Inflammatory macrophage treated with lipopolysaccharide for 4 hours (primary cell): Measurements from ENCODE around the gene CAPRIN1.
A peak's percentile ranks its signal among the peaks of the same experiment; 100 is the strongest.
"Not testable (repeated sequence)": the region's sequence is repeated elsewhere in the genome, so short reads cannot be mapped to it uniquely, and the experiment has no call there.

Experiments used
- DNase-seq: peaks from one replicate; pipeline ENCODE4 v3.0.0-alpha.2; 2020

CAPRIN1 gene

GRCh38 chr11:34052608-34053160 lies 1.2 kb downstream of the CAPRIN1 start:
- peak; percentile 15 for DNase-seq

GRCh38 chr11:34053161-34053686 lies 1.7 kb downstream of the CAPRIN1 start:
- DNase-seq = peak; percentile 82

GRCh38 chr11:34054351-34054750 lies 2.8 kb downstream of the CAPRIN1 start:
- DNase-seq = not testable (repeated sequence)

- DNase-seq = no peak
These were observed 3.9 kb downstream of the CAPRIN1 start for GRCh38 chr11:34055218-34056000.

- no peak for DNase-seq
These were observed 5.1 kb downstream of the CAPRIN1 start for GRCh38 chr11:34056672-34057071.

- DNase-seq = no peak
These were observed 11.7 kb downstream of the CAPRIN1 start for GRCh38 chr11:34063061-34063795.

GRCh38 chr11:34064291-34064690 lies 12.8 kb downstream of the CAPRIN1 start:
- DNase-seq = peak; percentile 14

- no peak for DNase-seq
These were observed 14.1 kb downstream of the CAPRIN1 start for GRCh38 chr11:34065505-34066203.

- not testable (repeated sequence) for DNase-seq
These were observed 15.2 kb downstream of the CAPRIN1 start for GRCh38 chr11:34066766-34067165.

- peak; percentile 28 for DNase-seq
These were observed 16.0 kb downstream of the CAPRIN1 start for GRCh38 chr11:34067383-34068065.

- peak; percentile 13 for DNase-seq
These were observed 16.6 kb downstream of the CAPRIN1 start for GRCh38 chr11:34068111-34068510.

- DNase-seq = not testable (repeated sequence)
These were observed 19.8 kb downstream of the CAPRIN1 start for GRCh38 chr11:34071306-34071705.

GRCh38 chr11:34072041-34072440 lies 20.5 kb downstream of the CAPRIN1 start:
- DNase-seq = no peak

GRCh38 chr11:34072832-34073231 lies 21.3 kb downstream of the CAPRIN1 start:
- peak; percentile 57 for DNase-seq

GRCh38 chr11:34074391-34074790 lies 22.9 kb downstream of the CAPRIN1 start:
- DNase-seq = no peak

GRCh38 chr11:34075178-34075820 lies 23.8 kb downstream of the CAPRIN1 start:
- no peak for DNase-seq

GRCh38 chr11:34080609-34081008 lies 29.1 kb downstream of the CAPRIN1 start:
- DNase-seq = no peak

- no peak for DNase-seq
These were observed 33.1 kb downstream of the CAPRIN1 start for GRCh38 chr11:34084637-34085036.

GRCh38 chr11:34086554-34087283 lies 35.2 kb downstream of the CAPRIN1 start:
- peak; percentile 71 for DNase-seq

GRCh38 chr11:34091825-34092224 lies 40.3 kb downstream of the CAPRIN1 start:
- no peak for DNase-seq

- DNase-seq = not testable (repeated sequence)
These were observed 43.4 kb downstream of the CAPRIN1 start for GRCh38 chr11:34094900-34095299.
